Kidney (tissue), 14 donors: ENCODE results near the gene TMEM217. TPM values are rescaled to one million over a fixed set of nuclear protein-coding genes. Genes with fewer than 3 reads are reported as not detected.

ENCODE experiments used
- DNase-seq, 5 donors: peaks; one replicate each; pipeline ENCODE4 v3.0.0-alpha.2; 2013 to 2020
- FAIRE-seq: peaks from 2 replicates; lab custom pipeline; 2012; peaks lifted over from hg19 to GRCh38; lab: Jason Lieb, UNC
- H3K27ac ChIP-seq, 2 donors: one replicate each; pipeline ENCODE4 v1.7.0; 2013; ENCODE audit warnings: low read depth in 2 of 2, low read length in 2 of 2, inconsistent platforms in 1 of 2
- H3K27me3 ChIP-seq: one replicate; pipeline ENCODE4 v1.7.1; 2013; ENCODE audit warnings: low read length, inconsistent platforms; ENCODE audit not compliant: control insufficient read depth, insufficient read depth
- H3K36me3 ChIP-seq, 3 donors: one replicate each; pipeline versions ENCODE4 v1.7.0 to v1.7.1; 2013; ENCODE audit warnings: low read length in 3 of 3, control low read depth in 1 of 3, inconsistent platforms in 1 of 3; ENCODE audit not compliant: insufficient read depth in 3 of 3, control insufficient read depth in 2 of 3
- H3K4me1 ChIP-seq, 3 donors: one replicate each; pipeline versions ENCODE4 v1.7.0 to v1.7.1; 2013; ENCODE audit warnings: low read length in 3 of 3, inconsistent platforms in 1 of 3, low read depth in 1 of 3; ENCODE audit not compliant: control insufficient read depth in 2 of 3, insufficient read depth in 2 of 3
- H3K4me3 ChIP-seq, 3 donors: one replicate each; pipeline versions ENCODE4 v1.7.0 to v1.8.1; 2013; ENCODE audit warnings: low read length in 3 of 3, control low read depth in 1 of 3, inconsistent platforms in 1 of 3
- H3K9ac ChIP-seq, 3 donors: one replicate each; pipeline versions ENCODE4 v1.7.0 to v1.7.1; 2013; ENCODE audit warnings: low read length in 3 of 3, control low read depth in 1 of 3, inconsistent platforms in 1 of 3
- H3K9me3 ChIP-seq, 3 donors: one replicate each; pipeline versions ENCODE4 v1.7.0 to v1.7.1; 2013; ENCODE audit warnings: low read length in 3 of 3, control low read depth in 1 of 3, inconsistent platforms in 1 of 3; ENCODE audit not compliant: control insufficient read depth in 2 of 3, insufficient read depth in 1 of 3
- intact Hi-C: fragments of 100-400 bp; cut with DNase I; formaldehyde crosslinking; loops from one replicate; pipeline ENCODE4 v1.11.1; 2022
- polyA plus RNA-seq: library from polyadenylated mRNA; stranded (reverse); fragments of 350-450 nt; fragmentation: Illumina TruSeq; extraction: RNeasy Lipid Tissue Mini Kit (QIAGEN cat#74804); gene quantifications from one replicate; pipeline ENCODE4 v1.2.3, GENCODE V29; 2014; ENCODE audit warnings: low read depth, low replicate concordance; ENCODE audit not compliant: insufficient read depth
- total RNA-seq: library from RNA; stranded (reverse); fragmentation: NEBNext Ultra II Directional; extraction: Animal tissue kit (Norgen Biotek cat#: 25700); gene quantifications from one replicate; pipeline ENCODE4 v1.2.1, GENCODE V29; 2021
- TF ChIP-seq, protein P1 (sequence below): IDR thresholded peaks from 3 replicates; pipeline ENCODE4 v1.5.1; 2012; ENCODE audit warnings: mild to moderate bottlenecking, moderate library complexity, borderline replicate concordance; ENCODE audit not compliant: insufficient read depth; ENCODE audit errors: extremely low read depth
- donor health status: control.
- donor health status: control.
- donor health status: control.
- donor health status: control.
- donor health status: control.
- donor health status: DM: yes; HTN: yes; CAD: no.
- donor health status: Normal renal cell carcinoma (clear cell type).

The TMEM217 gene
- total and polyA plus RNA-seq, 2 donors from 2014 or later = 0.67 to 0.72 TPM

DNA sequence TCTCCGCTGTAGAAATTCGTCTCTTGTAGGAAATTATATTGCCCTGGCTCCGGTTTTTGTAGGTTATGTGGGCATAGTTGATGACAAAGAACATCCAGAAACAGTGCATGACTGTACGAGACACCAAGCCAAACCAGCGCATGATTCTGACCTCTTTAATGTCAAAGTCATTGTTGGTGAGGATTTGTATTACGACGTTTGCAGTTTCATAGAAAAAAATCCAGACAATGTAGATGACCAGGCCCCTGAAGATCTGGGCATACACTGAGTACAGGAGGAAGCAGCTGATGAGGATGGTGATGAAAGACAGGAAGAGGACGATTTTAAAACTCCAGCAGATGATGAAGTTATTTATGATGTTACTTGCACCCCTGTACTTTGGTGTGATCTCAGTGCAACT, 39.4 kb downstream of the TMEM217 start:
- DNase-seq = no peak
- Histone ChIP-seq H3K36me3 (no peaks in the 10 kb centered on the region), H3K27me3 (no peaks in the 10 kb centered on the region), H3K9ac (no peak overlapping the region), H3K4me3 (no peak overlapping the region), H3K27ac (no peak overlapping the region), H3K4me1 (peaks cover 0 to 10% (median 4%) of the 10 kb centered on the region in 3 donors), H3K9me3 (no peaks in the 10 kb centered on the region)
- intact Hi-C loops = loop anchor here (10.0 kb wide), 1 partner anchor 174 kb away; no protein-coding TSS in a partner anchor
- TF ChIP-seq, protein P1, sequence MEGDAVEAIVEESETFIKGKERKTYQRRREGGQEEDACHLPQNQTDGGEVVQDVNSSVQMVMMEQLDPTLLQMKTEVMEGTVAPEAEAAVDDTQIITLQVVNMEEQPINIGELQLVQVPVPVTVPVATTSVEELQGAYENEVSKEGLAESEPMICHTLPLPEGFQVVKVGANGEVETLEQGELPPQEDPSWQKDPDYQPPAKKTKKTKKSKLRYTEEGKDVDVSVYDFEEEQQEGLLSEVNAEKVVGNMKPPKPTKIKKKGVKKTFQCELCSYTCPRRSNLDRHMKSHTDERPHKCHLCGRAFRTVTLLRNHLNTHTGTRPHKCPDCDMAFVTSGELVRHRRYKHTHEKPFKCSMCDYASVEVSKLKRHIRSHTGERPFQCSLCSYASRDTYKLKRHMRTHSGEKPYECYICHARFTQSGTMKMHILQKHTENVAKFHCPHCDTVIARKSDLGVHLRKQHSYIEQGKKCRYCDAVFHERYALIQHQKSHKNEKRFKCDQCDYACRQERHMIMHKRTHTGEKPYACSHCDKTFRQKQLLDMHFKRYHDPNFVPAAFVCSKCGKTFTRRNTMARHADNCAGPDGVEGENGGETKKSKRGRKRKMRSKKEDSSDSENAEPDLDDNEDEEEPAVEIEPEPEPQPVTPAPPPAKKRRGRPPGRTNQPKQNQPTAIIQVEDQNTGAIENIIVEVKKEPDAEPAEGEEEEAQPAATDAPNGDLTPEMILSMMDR = no peak
- FAIRE-seq = no peak

DNA sequence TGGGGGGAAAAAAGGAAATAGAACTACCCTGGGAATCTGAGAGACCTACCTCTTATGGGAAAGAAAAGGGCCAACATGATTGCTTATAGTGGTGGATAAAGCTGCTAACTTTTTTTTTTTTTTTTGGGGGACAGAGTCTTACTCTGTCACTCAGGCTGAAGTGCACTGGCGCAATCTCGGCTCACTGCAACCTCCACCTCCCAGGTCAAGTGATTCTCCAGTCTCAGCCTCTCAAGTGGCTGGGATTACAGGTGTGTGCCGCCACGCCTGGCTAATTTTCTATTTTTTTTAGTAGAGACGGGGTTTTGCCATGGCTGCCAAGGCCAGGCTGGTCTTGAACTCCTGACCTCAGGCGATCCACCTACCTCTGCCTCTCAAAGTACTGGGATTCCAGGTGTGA, 39.9 kb downstream of the TMEM217 start:
- no peaks in the 10 kb centered on the region for H3K27me3 ChIP-seq
- H3K4me1 ChIP-seq = peaks cover 0 to 8% (median 4%) of the 10 kb centered on the region in 3 donors
- no peak overlapping the region for H3K4me3 ChIP-seq
- H3K9me3 ChIP-seq = no peaks in the 10 kb centered on the region
- TF ChIP-seq, protein P1 = no peak
- intact Hi-C loops = loop anchor here (10.0 kb wide), 1 partner anchor 173 kb away; no protein-coding TSS in a partner anchor
- DNase-seq (no peak), FAIRE-seq (no peak)
- no peak overlapping the region for H3K27ac ChIP-seq
- H3K36me3 ChIP-seq = no peaks in the 10 kb centered on the region
- no peak overlapping the region for H3K9ac ChIP-seq

DNA sequence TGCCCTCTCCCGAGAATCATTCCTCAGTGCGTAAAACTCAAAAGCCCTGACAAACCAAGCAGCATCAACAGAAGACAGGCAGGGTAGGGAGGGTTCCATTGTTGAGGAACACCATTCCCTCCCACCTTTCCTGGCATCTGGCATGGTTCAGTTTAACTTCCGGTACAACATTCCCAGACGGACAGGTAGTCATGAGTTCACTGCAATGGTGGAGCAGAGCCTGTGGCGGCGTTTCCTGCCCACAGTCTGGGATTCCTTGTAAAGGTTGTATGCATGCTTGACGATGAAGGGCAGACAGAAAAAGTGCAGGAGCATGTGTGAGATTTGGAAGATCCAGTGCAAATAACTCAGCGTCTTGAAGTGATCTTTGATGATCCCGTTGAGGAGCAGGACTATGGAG, 45.7 kb downstream of the TMEM217 start:
- DNase-seq (no peak), FAIRE-seq (no peak)
- Histone ChIP-seq H3K4me3 (no peak overlapping the region), H3K9me3 (no peaks in the 10 kb centered on the region), H3K27me3 (no peaks in the 10 kb centered on the region), H3K36me3 (no peaks in the 10 kb centered on the region), H3K27ac (no peak overlapping the region), H3K9ac (no peak overlapping the region), H3K4me1 (no peaks in the 10 kb centered on the region)
- TF ChIP-seq, protein P1 = no peak
- intact Hi-C loops = loop anchor here (10.0 kb wide), 1 partner anchor 167 kb away; no protein-coding TSS in a partner anchor
